KMS-11 (cell line): ENCODE measurements around the gene KRT36.

ENCODE experiments used
- H2AFZ ChIP-seq: fragments of 200-600 bp; sonication (generic); 2 replicates; pipeline ENCODE4 v1.6.1; 2016; ENCODE audit warnings: antibody characterized with exemption, mixed run types, low read depth
- H3K27ac ChIP-seq: fragments of 200-600 bp; sonication (generic); 2 replicates; pipeline ENCODE4 v1.6.1; 2016; ENCODE audit warnings: mild to moderate bottlenecking, mixed run types
- H3K27me3 ChIP-seq: fragments of 200-600 bp; sonication (generic); 2 replicates; pipeline ENCODE4 v1.6.1; 2017; ENCODE audit warnings: mild to moderate bottlenecking, low read depth, mixed run types, moderate library complexity; ENCODE audit not compliant: insufficient read depth
- H3K36me3 ChIP-seq: fragments of 200-600 bp; sonication (generic); 2 replicates; pipeline ENCODE4 v1.6.1; 2017; ENCODE audit warnings: mild to moderate bottlenecking, mixed run types; ENCODE audit not compliant: insufficient read depth
- H3K4me1 ChIP-seq: fragments of 200-600 bp; sonication (generic); 2 replicates; pipeline ENCODE4 v1.6.1; 2016; ENCODE audit warnings: mild to moderate bottlenecking, low read depth, mixed run types; ENCODE audit not compliant: poor library complexity, severe bottlenecking
- H3K4me2 ChIP-seq: fragments of 200-600 bp; sonication (generic); 2 replicates; pipeline ENCODE4 v1.7.0; 2016; ENCODE audit warnings: mild to moderate bottlenecking, mixed run types
- H3K4me3 ChIP-seq: fragments of 200-600 bp; sonication (generic); IDR thresholded peaks from 2 replicates; pipeline ENCODE4 v1.6.1; 2017; ENCODE audit warnings: low read depth, low read length, mixed read lengths; ENCODE audit not compliant: insufficient read depth
- H3K79me2 ChIP-seq: fragments of 200-600 bp; sonication (generic); 2 replicates; pipeline ENCODE4 v1.6.1; 2016; ENCODE audit warnings: low read depth, mixed run types; ENCODE audit not compliant: insufficient read depth
- H3K9ac ChIP-seq: fragments of 200-600 bp; sonication (generic); 2 replicates; pipeline ENCODE4 v1.6.1; 2016; ENCODE audit warnings: mild to moderate bottlenecking, mixed run types
- H4K20me1 ChIP-seq: fragments of 200-600 bp; sonication (generic); 2 replicates; pipeline ENCODE4 v1.6.1; 2016; ENCODE audit warnings: mild to moderate bottlenecking, mixed run types; ENCODE audit not compliant: insufficient read depth
- CTCF ChIP-seq: fragments of 200-600 bp; sonication (generic); conservative IDR thresholded peaks from 2 replicates; pipeline ENCODE4 v1.6.1; 2017; ENCODE audit warnings: low read depth, mild to moderate bottlenecking, antibody characterized with exemption, low read length, moderate library complexity, mixed read lengths

Gene KRT36

DNA sequence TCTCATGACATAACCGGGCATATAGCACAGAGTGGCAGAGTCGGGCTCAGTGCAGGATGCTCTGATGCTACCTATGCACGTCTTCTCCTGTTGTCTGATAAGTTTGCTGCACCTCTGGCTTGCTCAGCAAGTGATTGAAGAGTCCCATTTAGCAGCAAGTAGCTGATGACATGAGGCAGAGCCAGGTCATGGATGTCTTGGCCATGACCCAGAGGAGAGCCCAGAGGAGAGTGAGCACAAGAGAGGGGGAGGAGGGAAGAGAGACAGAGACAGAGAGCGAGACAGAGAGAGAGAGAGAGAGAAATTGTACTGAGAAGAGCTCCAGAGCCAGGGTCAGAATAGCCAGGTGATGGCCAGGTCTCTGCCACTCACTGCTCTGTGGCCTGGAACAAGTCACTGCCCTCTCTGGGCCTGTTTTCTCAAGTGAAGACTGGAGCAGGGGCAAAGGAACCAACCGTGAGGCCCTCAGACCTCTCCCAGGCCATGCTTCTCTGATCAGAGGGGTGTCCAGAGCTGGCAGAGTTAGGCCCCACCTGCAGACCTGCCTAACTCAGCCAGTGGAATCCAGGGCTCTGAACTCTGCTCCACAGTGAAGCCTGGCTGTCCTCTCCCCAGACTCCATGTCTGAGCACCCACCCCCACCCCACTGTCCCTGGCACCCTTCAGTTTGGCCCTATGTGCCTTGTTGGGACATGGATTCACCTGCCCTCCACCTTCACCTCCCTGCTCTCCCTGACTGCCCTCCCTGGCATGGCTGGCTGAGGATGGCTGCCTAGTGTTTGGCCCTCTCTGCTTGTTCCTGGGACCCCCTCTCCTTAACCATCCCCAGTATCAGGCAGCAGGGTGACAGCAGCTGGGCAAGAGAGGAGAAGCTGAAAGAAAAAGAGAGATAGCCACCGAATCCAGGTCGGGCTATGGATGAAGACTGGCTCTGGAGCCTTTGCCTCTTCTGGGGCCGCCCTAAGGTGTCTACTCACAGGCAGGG is 4.5 kb downstream of the KRT36 start:
- Histone ChIP-seq H3K9ac (no peak overlapping the region), H3K27ac (no peak overlapping the region), H3K4me1 (no peaks in the 10 kb centered on the region), H3K79me2 (no peaks in the 10 kb centered on the region), H3K4me2 (no peak overlapping the region), H3K4me3 (no peak overlapping the region), H2AFZ (no peak overlapping the region), H3K36me3 (no peaks in the 10 kb centered on the region), H4K20me1 (no peaks in the 10 kb centered on the region), H3K27me3 (no peaks in the 10 kb centered on the region; the same call in 1 of the 2 replicates)
- no peak for TF ChIP-seq CTCF

GRCh38 chr17:41483991-41484826 is 5.5 kb downstream of the KRT36 start:
- Histone ChIP-seq H3K27ac (no peak overlapping the region), H3K79me2 (no peaks in the 10 kb centered on the region), H3K4me3 (no peak overlapping the region), H3K4me2 (no peak overlapping the region), H3K4me1 (no peaks in the 10 kb centered on the region), H2AFZ (no peak overlapping the region), H3K27me3 (no peaks in the 10 kb centered on the region), H4K20me1 (no peaks in the 10 kb centered on the region), H3K36me3 (no peaks in the 10 kb centered on the region), H3K9ac (no peak overlapping the region)
- TF ChIP-seq CTCF = no peak

DNA sequence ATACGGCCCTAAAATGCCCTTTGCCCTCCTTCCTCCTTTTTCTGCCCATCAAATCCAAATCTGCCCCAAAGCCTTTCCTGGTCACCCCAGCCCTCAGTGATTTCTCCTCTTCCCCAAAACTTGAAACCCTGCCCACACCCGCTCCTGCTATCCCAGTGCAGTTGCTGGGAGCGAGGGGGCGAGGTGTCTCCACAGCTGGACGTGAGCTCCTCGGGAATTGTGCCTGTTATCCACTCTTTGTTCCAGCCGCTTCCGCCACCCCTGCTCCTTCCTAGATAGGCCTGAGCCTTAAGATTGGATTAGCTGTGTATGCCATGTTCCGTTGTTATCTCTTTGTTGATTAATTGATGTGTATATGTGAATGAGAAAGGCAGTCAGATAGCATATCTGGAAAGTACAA is 6.2 kb downstream of the KRT36 start:
- no peak for TF ChIP-seq CTCF
- H3K36me3 ChIP-seq = no peaks in the 10 kb centered on the region

DNA sequence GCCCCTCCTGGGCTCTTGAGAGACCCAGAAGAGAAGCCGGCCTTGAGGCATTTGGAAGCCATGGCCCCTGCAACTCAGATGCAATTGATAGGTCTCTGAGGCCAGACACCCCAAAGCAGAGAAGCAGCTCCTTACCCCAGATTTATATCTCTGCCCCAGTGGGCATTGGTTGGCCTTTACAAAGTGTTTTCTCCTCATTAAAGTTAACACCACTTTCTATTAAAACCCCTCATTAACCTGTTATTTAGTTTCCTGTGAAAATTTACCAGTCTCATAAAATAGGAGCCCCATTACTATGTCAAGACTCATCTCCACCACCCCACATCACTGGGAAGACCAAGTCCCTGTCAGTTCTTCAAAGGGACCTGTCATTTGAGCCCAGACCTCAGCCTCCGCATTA is 8.7 kb downstream of the KRT36 start, which contains the start of gene KRT35:
Gene KRT35, minus strand, starts transcription at position 116 of the 400 bp plus-strand sequence. Its CDS starts 54 bp downstream, at position 62.
- no peaks in the 10 kb centered on the region for H4K20me1 ChIP-seq
- no peaks in the 10 kb centered on the region for H3K36me3 ChIP-seq
- no peak within 1 kb of the TSS for H3K4me2 ChIP-seq
- TF ChIP-seq CTCF = no peak
- no peak within 1 kb of the TSS for H3K27ac ChIP-seq
- H3K4me1 ChIP-seq = no peaks in the 10 kb centered on the region
- H3K27me3 ChIP-seq = no peaks in the 10 kb centered on the region
- H2AFZ ChIP-seq = no peak within 1 kb of the TSS
- H3K9ac ChIP-seq = no peak within 1 kb of the TSS
- no peaks in the 10 kb centered on the region for H3K79me2 ChIP-seq
- H3K4me3 ChIP-seq = no peak within 1 kb of the TSS

More for the DNA sequence above, 6.2 kb downstream of the KRT36 start:
- no peak overlapping the region for H3K27ac ChIP-seq
- no peaks in the 10 kb centered on the region for H4K20me1 ChIP-seq
- H3K4me2 ChIP-seq = no peak overlapping the region
- no peak overlapping the region for H3K4me3 ChIP-seq
- no peaks in the 10 kb centered on the region for H3K4me1 ChIP-seq
- no peaks in the 10 kb centered on the region for H3K27me3 ChIP-seq
- no peak overlapping the region for H3K9ac ChIP-seq
- no peak overlapping the region for H2AFZ ChIP-seq
- H3K79me2 ChIP-seq = no peaks in the 10 kb centered on the region
